Stimulated activated CD4-positive, alpha-beta T cell treated with anti-CD3 and anti-CD28 coated beads, Interleukin-12 subunit alpha, Interleukin-12 subunit beta, amount 100 ng/mL, for 24 hours (primary cell): ENCODE measurements around the gene TXLNG.

Experiments
- DNase-seq, 2 experiments: peaks; one replicate each; pipeline ENCODE4 v3.0.0-alpha.2; 2020; ENCODE audit warnings: low read depth in 2 of 2

Gene TXLNG

DNA sequence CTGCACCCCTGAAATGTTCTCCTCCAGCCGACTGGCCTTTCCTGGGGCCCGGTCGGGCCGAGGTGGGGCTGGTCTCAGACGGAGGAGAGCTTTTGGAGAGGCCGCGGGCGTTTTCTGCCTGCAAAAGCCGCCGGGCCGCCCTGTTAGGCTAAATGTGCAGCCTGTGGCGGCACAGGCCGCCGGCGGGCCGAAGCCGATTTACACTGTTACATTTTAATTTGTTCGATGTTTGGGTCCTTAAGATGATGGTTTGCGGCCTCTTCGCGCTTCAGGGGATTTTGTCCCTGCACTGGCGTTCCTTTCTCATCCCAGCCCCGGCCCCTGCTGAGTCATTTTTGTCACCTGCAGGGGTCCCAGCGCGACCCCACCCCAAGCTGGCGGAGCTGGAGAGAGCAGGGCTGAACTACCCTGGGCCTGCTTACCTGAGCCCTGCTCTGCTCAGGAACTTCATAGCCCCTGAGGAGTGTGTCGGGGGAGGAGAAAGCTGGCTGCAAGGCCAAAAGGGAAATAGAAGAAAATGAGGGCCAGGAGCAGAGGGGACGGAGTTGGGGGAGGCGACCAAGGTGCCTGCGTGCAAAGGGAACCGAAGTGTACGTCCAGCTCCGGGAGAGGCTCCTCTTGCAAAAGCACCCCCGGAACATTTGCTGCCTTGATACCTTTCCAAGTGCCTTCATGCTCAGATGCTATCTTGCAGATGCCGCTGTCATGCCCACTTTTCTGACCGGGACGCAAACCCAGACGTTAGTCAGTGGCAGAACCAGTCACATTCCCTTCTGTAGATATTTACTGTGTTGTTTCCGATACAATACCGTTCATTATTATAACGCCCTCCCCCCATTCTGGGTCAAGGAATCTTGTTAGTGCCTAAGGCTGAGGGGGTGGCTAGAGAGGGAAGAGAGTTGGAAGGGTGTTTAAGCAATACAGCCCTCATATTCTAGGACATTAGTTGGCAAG, 84.9 kb downstream of the TXLNG start:
- DNase-seq: no peak

DNA sequence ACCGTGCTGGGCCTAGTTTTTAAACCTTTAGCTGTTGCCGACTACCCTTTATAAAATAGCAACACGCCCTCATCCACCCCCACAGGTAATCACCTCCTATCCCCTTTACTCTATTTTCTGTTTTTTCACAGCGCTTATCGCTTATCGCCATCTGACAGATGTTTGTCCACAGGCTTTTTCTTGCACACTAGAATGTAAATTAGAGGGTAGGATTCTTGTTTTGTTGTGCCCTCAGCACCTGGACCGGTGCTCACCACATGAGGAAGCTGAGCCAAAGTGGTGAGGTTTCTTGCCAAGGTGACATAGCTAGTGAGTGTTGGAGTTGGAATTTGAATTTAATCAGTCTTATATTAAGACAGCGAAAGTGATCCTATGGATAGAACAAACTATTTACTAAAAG, 86.8 kb downstream of the TXLNG start:
- no peak for DNase-seq

DNA sequence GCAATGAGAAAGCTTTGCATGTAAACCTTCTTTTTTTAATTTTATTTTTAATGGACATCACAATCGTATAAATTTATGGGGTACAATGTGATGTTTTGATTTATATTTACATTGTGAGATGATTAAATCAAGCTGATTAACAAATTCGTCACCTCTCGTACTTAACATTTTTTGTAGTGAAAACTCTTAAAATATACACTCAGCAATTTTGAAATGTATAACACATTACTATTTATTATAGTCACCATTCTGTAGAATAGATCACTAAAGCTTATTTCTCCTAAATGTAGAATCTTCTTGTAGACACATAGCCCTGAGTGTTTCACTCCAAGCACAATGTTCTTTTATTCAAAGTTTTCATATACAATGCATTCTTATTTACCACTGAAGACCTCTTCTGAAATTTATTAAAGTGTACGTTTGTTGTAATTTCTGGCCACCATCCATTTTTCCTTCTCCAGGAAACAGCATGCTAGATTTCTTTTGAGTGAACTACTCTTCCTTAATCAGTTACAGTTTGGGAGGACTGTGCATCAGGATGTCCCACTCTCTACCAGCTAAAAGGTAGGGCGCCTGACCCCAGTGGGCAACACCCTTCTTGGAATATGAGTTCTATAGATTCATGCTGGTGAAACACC, 88.3 kb downstream of the TXLNG start:
- no peak for DNase-seq

DNA sequence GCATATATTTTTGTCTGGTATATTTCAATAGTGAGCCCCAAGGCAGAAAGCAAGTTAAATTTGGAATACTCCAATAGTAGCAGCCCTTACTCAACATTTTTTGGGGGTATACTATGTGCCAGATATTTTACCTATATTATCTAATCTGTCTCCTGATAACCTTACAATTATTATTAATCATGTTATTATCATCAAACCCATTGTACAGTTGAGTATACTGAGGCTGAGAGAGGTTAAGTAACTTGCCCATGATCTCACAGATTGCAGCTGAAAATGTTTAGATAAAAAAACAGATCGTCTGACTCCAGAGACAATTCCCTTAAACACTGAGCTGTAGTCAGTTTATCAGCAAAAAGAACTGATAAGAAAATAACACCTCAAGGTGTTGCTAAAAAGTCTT, 90.4 kb downstream of the TXLNG start:
- DNase-seq: no peak

DNA sequence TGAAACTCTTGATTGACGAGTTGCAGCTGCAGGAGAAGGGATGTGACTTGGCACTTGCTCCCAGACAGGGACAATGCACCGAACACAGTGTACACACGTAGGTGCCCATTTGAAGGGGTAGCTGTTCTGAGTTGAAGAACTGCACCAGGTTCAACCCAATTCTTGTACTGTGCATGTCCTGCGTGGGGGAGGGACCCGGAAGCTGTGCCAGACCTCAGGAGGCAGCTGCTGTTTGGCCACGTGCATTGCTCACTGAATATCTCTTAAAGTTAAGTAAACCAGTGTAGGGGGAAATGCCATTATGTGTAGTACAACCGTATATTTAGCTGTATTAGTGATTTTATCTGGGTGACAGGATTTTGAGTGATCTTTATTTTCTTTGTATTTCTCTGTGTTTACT, 95.9 kb downstream of the TXLNG start:
- DNase-seq: no peak

DNA sequence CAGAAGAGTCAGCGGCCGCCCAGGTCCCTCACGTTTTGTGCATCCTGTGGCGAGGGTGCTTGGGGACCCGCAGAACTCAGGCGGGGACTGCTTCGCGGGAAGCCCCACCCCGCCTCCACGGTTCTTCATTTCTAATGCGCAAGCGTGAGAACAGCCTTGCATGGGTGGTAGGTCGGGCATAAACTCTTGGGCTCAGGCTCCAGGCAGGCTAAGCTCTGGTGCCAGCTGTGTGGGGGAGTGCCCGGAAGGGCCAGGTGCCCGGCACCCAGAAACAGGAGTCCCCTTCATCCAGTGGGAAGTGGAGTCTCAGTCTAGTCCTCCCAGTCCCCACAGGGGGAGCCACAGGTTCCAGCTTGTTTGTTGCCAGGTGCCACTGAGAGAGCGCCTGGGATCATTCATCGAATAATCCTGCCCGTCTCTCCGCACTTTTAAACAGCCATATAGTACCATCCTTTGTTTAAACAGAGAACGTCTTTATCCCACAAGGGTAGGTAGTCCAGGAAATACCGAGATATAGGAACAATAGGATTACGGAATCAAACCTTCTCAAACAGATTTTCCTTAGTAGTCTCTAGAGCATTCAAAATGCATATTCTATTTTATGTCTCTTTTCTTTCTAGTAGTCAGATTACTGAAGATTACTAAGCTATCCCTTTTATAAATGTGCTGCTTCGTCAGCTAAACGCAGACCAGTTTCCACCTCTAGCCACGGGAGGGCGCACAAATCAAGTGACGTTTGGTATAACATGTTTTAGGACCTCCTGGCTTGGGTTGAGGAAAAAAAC, 96.6 kb downstream of the TXLNG start:
- DNase-seq: peak; percentile 35 to 59

DNA sequence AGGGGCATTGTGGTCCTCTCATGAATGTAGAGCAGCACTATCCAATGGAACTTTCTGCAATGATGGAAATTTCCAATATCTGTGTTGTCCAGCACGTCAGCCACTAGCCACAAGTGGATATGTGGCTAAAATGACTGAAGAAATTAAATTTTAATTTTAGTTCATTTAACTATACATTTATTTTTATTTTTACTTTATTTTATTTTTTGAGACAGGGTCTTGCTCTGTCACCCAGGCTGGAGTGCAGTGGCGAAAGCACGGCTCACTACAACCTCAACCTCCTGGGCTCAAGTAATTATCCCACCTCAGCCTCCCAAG, 97.2 kb downstream of the TXLNG start:
- no peak for DNase-seq

DNA sequence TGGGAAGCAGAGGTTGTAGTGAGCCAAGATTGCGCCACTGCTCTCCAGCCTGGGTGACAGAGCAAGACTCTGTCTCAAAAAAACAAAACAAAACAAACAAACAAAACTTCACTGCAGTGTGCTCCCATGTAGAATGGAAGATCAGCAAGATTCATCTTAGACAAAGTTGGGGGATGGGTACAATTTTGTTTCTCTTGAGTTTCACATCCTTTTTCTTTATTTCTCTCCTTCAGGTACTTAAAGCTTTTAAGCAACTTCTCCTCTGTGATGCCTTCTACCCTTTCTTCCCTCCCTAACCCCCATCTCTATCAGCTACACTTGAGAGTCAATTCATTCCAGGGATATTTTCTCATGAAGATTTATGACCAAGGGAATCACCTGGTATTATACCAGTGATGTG, 99.4 kb downstream of the TXLNG start:
- no peak for DNase-seq

DNA sequence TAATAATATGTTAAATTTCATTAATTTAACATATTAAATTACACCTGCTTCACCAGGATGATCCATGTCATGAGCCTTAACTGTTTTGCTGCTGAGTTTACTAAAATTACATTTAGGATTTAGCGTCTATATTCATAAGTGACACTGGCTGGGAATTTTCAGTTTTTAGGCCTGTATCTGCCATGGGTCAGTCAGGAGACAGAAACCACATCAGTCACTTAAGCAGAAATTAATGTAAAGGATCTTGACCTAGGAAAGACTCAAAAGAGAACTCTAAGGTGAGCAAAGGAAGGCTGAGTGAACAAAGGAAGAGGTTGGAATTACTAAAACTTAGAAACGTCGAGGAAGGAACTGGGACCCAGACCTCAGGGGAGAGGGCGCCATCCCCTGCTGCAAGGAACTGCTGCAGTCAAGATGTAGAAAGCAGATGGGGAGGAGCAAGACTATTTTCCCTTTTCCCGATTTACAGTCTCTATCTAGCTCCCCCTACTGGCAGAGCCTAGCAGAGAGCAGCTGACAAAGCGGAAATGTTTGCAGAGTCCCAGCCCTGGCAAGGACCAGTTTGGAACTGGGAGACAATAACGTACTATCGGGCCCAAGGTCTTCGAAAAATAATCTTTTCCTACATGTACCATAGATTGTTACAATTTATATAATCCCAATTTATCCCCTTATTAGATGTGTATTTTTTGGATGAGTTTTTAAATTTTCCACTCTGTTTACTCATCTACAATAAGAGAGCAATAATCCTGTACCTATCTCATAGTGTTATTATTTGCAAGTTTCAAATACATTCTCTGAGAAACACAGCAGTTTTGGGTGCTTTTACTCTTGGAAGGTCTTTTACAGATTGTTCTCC, 106.5 kb downstream of the TXLNG start:
- no peak for DNase-seq
